Neuronal stem cell (in vitro differentiated cells): ENCODE data around the gene ABCA5.

Source experiments
- DNase-seq: peaks from one replicate; pipeline ENCODE4 v3.0.0-alpha.2; 2013; ENCODE audit warnings: low spot score
- H2AFZ ChIP-seq: one replicate; pipeline ENCODE4 v1.6.1; 2013; ENCODE audit warnings: mild to moderate bottlenecking, low read length, inconsistent platforms
- H2AK5ac ChIP-seq: 2 replicates; pipeline ENCODE4 v1.6.1; 2013; ENCODE audit warnings: low read depth, mild to moderate bottlenecking, inconsistent platforms, low read length, moderate library complexity, mixed read lengths
- H2BK120ac ChIP-seq: 2 replicates; pipeline ENCODE4 v1.6.1; 2013; ENCODE audit warnings: low read depth, mild to moderate bottlenecking, inconsistent platforms, low read length, moderate library complexity, mixed read lengths
- H2BK12ac ChIP-seq: one replicate; pipeline ENCODE4 v1.6.1; 2013; ENCODE audit warnings: low read length, inconsistent platforms
- H2BK15ac ChIP-seq: 2 replicates; pipeline ENCODE4 v1.6.1; 2013; ENCODE audit warnings: mild to moderate bottlenecking, low read length, inconsistent platforms, mixed read lengths
- H2BK5ac ChIP-seq: one replicate; pipeline ENCODE4 v1.6.1; 2013; ENCODE audit warnings: inconsistent platforms, mild to moderate bottlenecking, low read length, moderate library complexity
- H3K14ac ChIP-seq: one replicate; pipeline ENCODE4 v1.6.1; 2013; ENCODE audit warnings: low read length, inconsistent platforms
- H3K18ac ChIP-seq: 2 replicates; pipeline ENCODE4 v1.6.1; 2013; ENCODE audit warnings: low read length, inconsistent platforms
- H3K23ac ChIP-seq: 2 replicates; pipeline ENCODE4 v1.6.1; 2013; ENCODE audit warnings: low read depth, mild to moderate bottlenecking, mixed read lengths, low read length, inconsistent platforms; ENCODE audit not compliant: poor library complexity
- H3K27ac ChIP-seq: replicated peaks from 3 replicates; pipeline ENCODE4 v1.5.1; 2013; ENCODE audit warnings: low read length, inconsistent platforms
- H3K27me3 ChIP-seq, 3 experiments: 2 replicates each; pipeline ENCODE4 v1.6.1; 2013; ENCODE audit warnings: low read length in 3 of 3, mild to moderate bottlenecking in 2 of 3, inconsistent platforms in 1 of 3, low read depth in 1 of 3, mixed read lengths in 1 of 3, moderate library complexity in 1 of 3; ENCODE audit not compliant: control insufficient read depth in 3 of 3, insufficient read depth in 3 of 3
- H3K36me3 ChIP-seq, 2 donors: replicated peaks in 1 of 2; 2 replicates each; pipeline ENCODE4 v1.6.1; 2013; ENCODE audit warnings: low read length in 2 of 2; ENCODE audit not compliant: control insufficient read depth in 2 of 2, insufficient read depth in 2 of 2
- H3K4ac ChIP-seq: 2 replicates; pipeline ENCODE4 v1.6.1; 2013; ENCODE audit warnings: inconsistent platforms, mild to moderate bottlenecking, low read length, moderate library complexity
- H3K4me1 ChIP-seq, 2 donors: 1 replicate in 1 of 2; 2 replicates in 1 of 2; pipeline ENCODE4 v1.6.1; 2013; ENCODE audit warnings: low read length in 2 of 2, low read depth in 1 of 2; ENCODE audit not compliant: control insufficient read depth in 2 of 2, insufficient read depth in 1 of 2
- H3K4me2 ChIP-seq: one replicate; pipeline ENCODE4 v1.6.1; 2013; ENCODE audit warnings: mild to moderate bottlenecking, low read length, inconsistent platforms; ENCODE audit not compliant: insufficient read depth, poor library complexity, severe bottlenecking
- H3K4me3 ChIP-seq, 2 donors: 2 replicates each; pipeline ENCODE4 v1.5.1; 2013; ENCODE audit warnings: low read length in 2 of 2, mild to moderate bottlenecking in 2 of 2, inconsistent platforms in 1 of 2, moderate library complexity in 1 of 2
- H3K79me1 ChIP-seq: one replicate; pipeline ENCODE4 v1.6.1; 2013; ENCODE audit warnings: low read depth, mild to moderate bottlenecking, inconsistent platforms, low read length, moderate library complexity
- H3K9ac ChIP-seq: one replicate; pipeline ENCODE4 v1.6.1; 2013; ENCODE audit warnings: mild to moderate bottlenecking, low read depth, low read length, inconsistent platforms; ENCODE audit not compliant: poor library complexity
- H3K9me3 ChIP-seq, 2 donors: replicated peaks in 1 of 2; 2 replicates each; pipeline versions ENCODE3 to v1.6.1; 2013; ENCODE audit warnings: low read length in 2 of 2, mild to moderate bottlenecking in 2 of 2, inconsistent platforms in 1 of 2, low read depth in 1 of 2, mixed read lengths in 1 of 2, moderate library complexity in 1 of 2; ENCODE audit not compliant: control insufficient read depth in 2 of 2, insufficient read depth in 1 of 2
- H4K8ac ChIP-seq: one replicate; pipeline ENCODE4 v1.6.1; 2013; ENCODE audit warnings: low read depth, mild to moderate bottlenecking, inconsistent platforms, low read length, moderate library complexity
- H4K91ac ChIP-seq: one replicate; pipeline ENCODE4 v1.6.1; 2013; ENCODE audit warnings: low read length, low read depth, mild to moderate bottlenecking, inconsistent platforms; ENCODE audit not compliant: poor library complexity
- WGBS, 2 donors: extraction: QIAGEN DNeasy Blood & Tissue Kit; methylation state at CpG; one replicate each; pipeline ENCODE4 v1.1.7; 2013; ENCODE audit warnings: missing lambda C conversion rate in 2 of 2, mixed read lengths in 1 of 2; ENCODE audit not compliant: insufficient read length in 2 of 2, insufficient replicate concordance in 1 of 2; ENCODE audit errors: extremely low coverage in 2 of 2; 5-methylcytosine and 5-hydroxymethylcytosine counted together

ABCA5 gene

GRCh38 chr17:69267219-69267618 lies 59.7 kb downstream of the ABCA5 start:
- Histone ChIP-seq H2AFZ (no peak overlapping the region), H3K9me3 (no peaks in the 10 kb centered on the region), H3K14ac (no peak overlapping the region), H3K4ac (no peak overlapping the region), H3K27ac (no peak overlapping the region), H3K27me3 (no peaks in the 10 kb centered on the region), H3K23ac (no peak overlapping the region), H3K4me2 (no peak overlapping the region), H3K18ac (no peak overlapping the region), H3K79me1 (no peaks in the 10 kb centered on the region), H3K9ac (no peak overlapping the region), H2BK5ac (no peak overlapping the region), H3K36me3 (peaks cover 0 to 1% of the 10 kb centered on the region in 2 donors), H2BK120ac (no peak overlapping the region), H2AK5ac (no peak overlapping the region), H3K4me1 (no peaks in the 10 kb centered on the region), H2BK12ac (no peak overlapping the region), H4K8ac (no peak overlapping the region), H3K4me3 (no peak overlapping the region), H2BK15ac (no peak overlapping the region), H4K91ac (no peak overlapping the region)
- WGBS, 2 donors: no CpG with 5 or more reads among the region's 3 CpGs
- no peak for DNase-seq

- no peak overlapping the region for H2BK5ac ChIP-seq
- H2AFZ ChIP-seq: no peak overlapping the region
- no peak overlapping the region for H3K9ac ChIP-seq
- no peak overlapping the region for H2BK15ac ChIP-seq
- no peak overlapping the region for H3K23ac ChIP-seq
- no peaks in the 10 kb centered on the region for H3K27me3 ChIP-seq
- no peak overlapping the region for H3K4me3 ChIP-seq
- H4K8ac ChIP-seq: no peak overlapping the region
- WGBS, 2 donors: no CpG with 5 or more reads among the region's 1 CpG
- no peak overlapping the region for H3K18ac ChIP-seq
- H3K9me3 ChIP-seq: no peaks in the 10 kb centered on the region
- H2BK12ac ChIP-seq: no peak overlapping the region
- no peak overlapping the region for H3K4ac ChIP-seq
- H3K4me1 ChIP-seq: no peaks in the 10 kb centered on the region
- no peak overlapping the region for H2BK120ac ChIP-seq
- no peak overlapping the region for H2AK5ac ChIP-seq
- DNase-seq: no peak
- no peaks in the 10 kb centered on the region for H3K79me1 ChIP-seq
- H3K27ac ChIP-seq: no peak overlapping the region
- H3K4me2 ChIP-seq: no peak overlapping the region
- no peak overlapping the region for H4K91ac ChIP-seq
- H3K14ac ChIP-seq: no peak overlapping the region
- H3K36me3 ChIP-seq: peaks cover 0 to 2% of the 10 kb centered on the region in 2 donors
Measured at GRCh38 chr17:69265873-69266272, 61.1 kb downstream of the ABCA5 start.

GRCh38 chr17:69254187-69254586 lies 72.7 kb downstream of the ABCA5 start:
- Histone ChIP-seq H3K18ac (no peak overlapping the region), H3K4me3 (no peak overlapping the region), H2AFZ (no peak overlapping the region), H3K9me3 (no peaks in the 10 kb centered on the region), H4K8ac (no peak overlapping the region), H2BK12ac (no peak overlapping the region), H3K79me1 (no peaks in the 10 kb centered on the region), H3K4ac (no peak overlapping the region), H2BK120ac (no peak overlapping the region), H3K23ac (no peak overlapping the region), H3K4me1 (no peaks in the 10 kb centered on the region), H4K91ac (no peak overlapping the region), H2BK15ac (no peak overlapping the region), H3K27me3 (no peaks in the 10 kb centered on the region), H2BK5ac (no peak overlapping the region), H3K9ac (no peak overlapping the region), H3K4me2 (no peak overlapping the region), H3K14ac (no peak overlapping the region), H3K36me3 (peaks cover 0 to 53% of the 10 kb centered on the region in 2 donors), H2AK5ac (no peak overlapping the region), H3K27ac (no peak overlapping the region)
- no CpG with 5 or more reads among the region's 1 CpG for WGBS, 2 donors
- DNase-seq: no peak

GRCh38 chr17:69250641-69251040 lies 76.3 kb downstream of the ABCA5 start:
- Histone ChIP-seq H2AFZ (no peak overlapping the region), H2BK120ac (no peak overlapping the region), H4K8ac (no peak overlapping the region), H2BK15ac (no peak overlapping the region), H4K91ac (no peak overlapping the region), H3K9me3 (no peaks in the 10 kb centered on the region), H2AK5ac (no peak overlapping the region), H3K79me1 (no peaks in the 10 kb centered on the region), H2BK12ac (no peak overlapping the region), H3K36me3 (peaks cover 0 to 62% of the 10 kb centered on the region in 2 donors), H3K9ac (no peak overlapping the region), H3K4me2 (no peak overlapping the region), H3K27me3 (no peaks in the 10 kb centered on the region), H3K4ac (no peak overlapping the region), H3K23ac (no peak overlapping the region), H3K4me3 (no peak overlapping the region), H3K4me1 (no peaks in the 10 kb centered on the region), H3K18ac (no peak overlapping the region), H2BK5ac (no peak overlapping the region), H3K27ac (no peak overlapping the region), H3K14ac (no peak overlapping the region)
- DNase-seq: no peak
- no CpG with 5 or more reads among the region's 4 CpGs for WGBS, 2 donors
